HG03060 (cell line): Measurements from ENCODE around the gene UST.
A peak's percentile ranks its signal among the peaks of the same experiment; 100 is the strongest.

ENCODE experiments used
- ATAC-seq: cut with Tn5 transposase; IDR thresholded peaks from one replicate; pipeline ENCODE4 v1.9.1; 2021; ENCODE audit warnings: low read depth, moderate number of reproducible peaks; ENCODE audit not compliant: unreplicated experiment

Gene UST

GRCh38 chr6:148746363-148747144 is at the start of gene UST:
UST (plus strand) TSS chr6:148747030; CDS start chr6:148747431, 401 bp downstream.
- ATAC-seq: no peak

GRCh38 chr6:148697895-148698440 is 48.9 kb upstream of the UST start:
- ATAC-seq: no peak

GRCh38 chr6:148698671-148699180 is 48.1 kb upstream of the UST start:
- no peak for ATAC-seq

- no peak for ATAC-seq
Observed at GRCh38 chr6:148700047-148700715, 46.6 kb upstream of the UST start.

GRCh38 chr6:148700741-148701311 is 46.0 kb upstream of the UST start:
- peak; percentile 65 for ATAC-seq

- ATAC-seq: no peak
Observed at GRCh38 chr6:148701375-148701774, 45.5 kb upstream of the UST start.

GRCh38 chr6:148703900-148704299 is 42.9 kb upstream of the UST start:
- ATAC-seq: no peak

- no peak for ATAC-seq
Observed at GRCh38 chr6:148704400-148705246, 42.2 kb upstream of the UST start.

GRCh38 chr6:148708707-148709106 is 38.1 kb upstream of the UST start:
- no peak for ATAC-seq

GRCh38 chr6:148709577-148709976 is 37.3 kb upstream of the UST start:
- no peak for ATAC-seq

GRCh38 chr6:148711833-148712654 is 34.8 kb upstream of the UST start:
- ATAC-seq: no peak

GRCh38 chr6:148713033-148713738 is 33.6 kb upstream of the UST start:
- ATAC-seq: no peak

GRCh38 chr6:148713921-148714320 is 32.9 kb upstream of the UST start:
- ATAC-seq: no peak

- no peak for ATAC-seq
Observed at GRCh38 chr6:148716811-148717210, 30.0 kb upstream of the UST start.

GRCh38 chr6:148720406-148720805 is 26.4 kb upstream of the UST start:
- no peak for ATAC-seq

GRCh38 chr6:148720897-148721296 is 25.9 kb upstream of the UST start:
- ATAC-seq: no peak

- no peak for ATAC-seq
Observed at GRCh38 chr6:148723484-148723883, 23.3 kb upstream of the UST start.

- ATAC-seq: no peak
Observed at GRCh38 chr6:148724428-148724827, 22.4 kb upstream of the UST start.

- no peak for ATAC-seq
Observed at GRCh38 chr6:148727104-148727503, 19.7 kb upstream of the UST start.
